A549 (cell line): ENCODE measurements around the gene BOLA1.

Experiments
- MAZ ChIP-seq: fragments of 150-350 bp; IDR thresholded peaks from 2 replicates; pipeline ENCODE4 v1.6.1; 2014; ENCODE audit warnings: antibody characterized with exemption, low read depth, low read length, borderline replicate concordance
- TF ChIP-seq, protein P1 (sequence below): fragments of >200 bp; sonication (Bioruptor Twin); formaldehyde crosslinking; IDR thresholded peaks from 3 replicates; pipeline ENCODE4 v1.5.1; 2016

DNA sequence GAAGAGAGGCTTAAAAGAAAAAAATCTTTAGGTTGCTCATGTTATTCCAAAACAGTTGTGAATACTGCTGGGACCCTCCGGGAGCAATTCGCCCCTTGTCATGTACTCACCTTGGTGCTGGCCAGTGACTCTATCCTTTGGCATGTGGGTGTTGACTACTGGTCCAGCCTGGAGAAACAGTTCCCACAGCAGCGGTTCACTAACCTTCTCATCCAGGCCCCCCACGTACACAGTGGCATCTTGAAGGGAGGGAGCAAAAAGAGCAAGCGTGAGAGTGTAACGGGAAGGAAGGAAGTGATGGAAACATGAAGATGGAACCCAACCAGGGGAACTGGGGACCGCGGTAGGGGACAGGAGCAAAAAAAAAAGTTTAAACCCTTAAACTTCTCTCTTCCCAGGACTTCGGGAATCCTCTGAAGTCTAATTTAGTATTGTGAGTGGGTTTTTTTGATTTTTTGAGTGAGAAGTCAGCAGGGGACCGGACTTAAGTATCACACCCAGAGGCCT, 27.7 kb downstream of the BOLA1 start:
- TF ChIP-seq, protein P1, sequence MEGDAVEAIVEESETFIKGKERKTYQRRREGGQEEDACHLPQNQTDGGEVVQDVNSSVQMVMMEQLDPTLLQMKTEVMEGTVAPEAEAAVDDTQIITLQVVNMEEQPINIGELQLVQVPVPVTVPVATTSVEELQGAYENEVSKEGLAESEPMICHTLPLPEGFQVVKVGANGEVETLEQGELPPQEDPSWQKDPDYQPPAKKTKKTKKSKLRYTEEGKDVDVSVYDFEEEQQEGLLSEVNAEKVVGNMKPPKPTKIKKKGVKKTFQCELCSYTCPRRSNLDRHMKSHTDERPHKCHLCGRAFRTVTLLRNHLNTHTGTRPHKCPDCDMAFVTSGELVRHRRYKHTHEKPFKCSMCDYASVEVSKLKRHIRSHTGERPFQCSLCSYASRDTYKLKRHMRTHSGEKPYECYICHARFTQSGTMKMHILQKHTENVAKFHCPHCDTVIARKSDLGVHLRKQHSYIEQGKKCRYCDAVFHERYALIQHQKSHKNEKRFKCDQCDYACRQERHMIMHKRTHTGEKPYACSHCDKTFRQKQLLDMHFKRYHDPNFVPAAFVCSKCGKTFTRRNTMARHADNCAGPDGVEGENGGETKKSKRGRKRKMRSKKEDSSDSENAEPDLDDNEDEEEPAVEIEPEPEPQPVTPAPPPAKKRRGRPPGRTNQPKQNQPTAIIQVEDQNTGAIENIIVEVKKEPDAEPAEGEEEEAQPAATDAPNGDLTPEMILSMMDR, result no peak
- TF ChIP-seq MAZ, result no peak
